NCI-H82 (cell line): ENCODE measurements around the gene FAM151B.

Experiments
- DNase-seq: peaks from one replicate; lab custom pipeline; 2025; lab: John Stamatoyannopoulos, UW

Gene FAM151B

GRCh38 chr5:80588858-80589540 lies 101.1 kb downstream of the FAM151B start:
- no peak for DNase-seq

GRCh38 chr5:80590766-80591165 lies 102.9 kb downstream of the FAM151B start:
- DNase-seq, result no peak

GRCh38 chr5:80591352-80591751 lies 103.5 kb downstream of the FAM151B start:
- DNase-seq, result no peak

- DNase-seq, result no peak
Measured at GRCh38 chr5:80592105-80592504, 104.2 kb downstream of the FAM151B start.
